ENCODE results near the gene STOML3.
"Not testable (repeated sequence)": the region's sequence is repeated elsewhere in the genome, so short reads cannot be mapped to it uniquely, and the experiment has no call there.

Gene STOML3

DNA sequence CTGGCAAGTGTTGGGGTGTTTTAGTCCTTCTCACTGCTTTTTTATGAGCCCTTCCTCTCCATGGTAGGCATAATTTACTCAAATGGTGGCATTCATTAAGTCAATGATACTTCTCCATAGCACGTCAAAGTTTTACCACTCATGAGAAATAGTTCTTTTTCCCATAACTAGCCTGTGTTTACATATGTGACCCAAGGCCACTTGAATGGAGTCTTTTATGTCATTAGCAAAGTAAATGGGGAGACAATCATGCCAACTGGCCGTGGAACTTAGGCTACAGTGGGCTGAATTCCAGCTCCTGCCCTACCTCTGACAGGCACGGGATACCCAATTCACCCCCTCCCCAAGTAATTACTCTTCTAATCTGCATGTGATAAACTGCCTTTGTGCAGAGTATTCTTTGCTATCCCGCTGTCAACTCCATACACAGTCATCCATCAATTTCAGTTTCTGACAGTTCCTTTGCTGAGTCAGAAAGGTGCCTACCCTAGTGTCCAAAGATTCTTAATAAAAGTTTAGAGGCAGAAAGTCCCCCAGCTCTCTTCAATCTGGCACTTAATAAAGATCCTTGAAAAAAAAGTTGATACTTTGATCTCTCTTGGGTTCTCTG is 30.3 kb upstream of the STOML3 start:
- no peak for DNase-seq (ENCODE audit: low spot score)
- Mint-ChIP-seq H3K36me3 (ENCODE audit: low read depth) (peaks cover 58% of the 10 kb centered on the region), H3K27ac (no peak overlapping the region), H3K9me3 (no peaks in the 10 kb centered on the region), H3K27me3 (ENCODE audit: low read depth) (no peaks in the 10 kb centered on the region), H3K4me1 (ENCODE audit: low read depth) (peaks cover 16% of the 10 kb centered on the region), H3K4me3 (no peak overlapping the region)

DNA sequence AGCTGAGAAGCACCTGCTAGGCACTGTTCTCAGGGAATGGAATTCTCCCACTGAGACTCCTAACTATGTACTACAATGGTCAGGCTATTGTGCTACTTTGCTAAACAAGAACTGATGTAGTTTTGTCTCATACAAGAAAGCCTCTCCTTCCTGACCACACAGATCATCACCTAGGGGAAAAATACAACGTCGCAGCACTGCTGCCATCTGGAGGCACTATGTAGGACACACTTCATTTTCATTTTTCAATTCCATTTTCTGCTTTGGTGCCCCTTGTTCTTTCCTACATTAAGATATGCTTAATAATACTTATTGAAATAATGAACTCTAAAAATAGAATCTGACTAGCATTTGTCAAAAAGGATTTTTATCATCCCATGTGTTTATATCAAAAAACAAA is 26.2 kb upstream of the STOML3 start:
- Mint-ChIP-seq H3K27me3 (ENCODE audit: low read depth) (no peaks in the 10 kb centered on the region), H3K4me3 (no peak overlapping the region), H3K4me1 (ENCODE audit: low read depth) (peaks cover 16% of the 10 kb centered on the region), H3K9me3 (no peaks in the 10 kb centered on the region), H3K36me3 (ENCODE audit: low read depth) (peaks cover 62% of the 10 kb centered on the region), H3K27ac (no peak overlapping the region)
- DNase-seq (ENCODE audit: low spot score) = no peak

DNA sequence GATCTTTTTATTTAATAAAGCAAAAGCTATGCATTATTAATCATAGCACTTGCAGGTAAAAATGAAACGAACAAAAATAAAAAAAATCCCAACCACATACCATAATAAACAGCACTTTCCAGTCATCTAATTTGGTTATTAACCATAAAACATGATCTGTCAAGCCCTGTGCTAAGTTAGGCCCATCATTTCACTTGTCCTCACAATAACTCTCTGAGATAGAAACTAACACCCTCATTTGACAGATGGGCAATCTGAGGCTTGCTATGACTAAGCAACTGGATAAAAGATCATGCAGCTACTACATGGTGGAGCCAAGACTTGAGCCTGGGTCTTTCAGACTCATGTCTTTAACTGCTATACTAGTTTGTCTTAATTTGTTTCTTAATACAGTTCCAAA is 25.5 kb upstream of the STOML3 start:
- no peak for DNase-seq (ENCODE audit: low spot score)
- Mint-ChIP-seq H3K36me3 (ENCODE audit: low read depth) (peaks cover 63% of the 10 kb centered on the region), H3K4me3 (no peak overlapping the region), H3K4me1 (ENCODE audit: low read depth) (peaks cover 16% of the 10 kb centered on the region), H3K27me3 (ENCODE audit: low read depth) (no peaks in the 10 kb centered on the region), H3K27ac (no peak overlapping the region), H3K9me3 (no peaks in the 10 kb centered on the region)

DNA sequence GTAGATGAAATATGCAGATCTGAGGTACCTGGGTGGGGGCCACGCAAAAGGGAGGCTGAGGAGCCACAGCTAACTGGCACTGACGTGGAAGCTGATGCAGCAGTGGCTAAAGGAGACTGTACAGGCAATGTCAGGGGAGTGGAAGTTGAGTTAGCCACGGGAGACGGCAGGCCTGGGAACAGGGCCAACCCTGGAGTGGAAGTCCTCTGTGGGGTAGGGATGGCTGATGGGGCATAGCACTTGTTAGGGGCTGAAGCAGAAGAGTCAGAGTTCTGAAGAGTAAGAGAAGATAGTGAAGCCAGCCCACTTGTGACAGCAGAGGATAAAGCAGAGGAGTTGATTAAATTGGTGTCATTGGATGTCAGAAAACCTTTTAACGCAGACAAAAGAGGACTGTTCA is 22.8 kb upstream of the STOML3 start:
- no peak overlapping the region for H3K4me3 Mint-ChIP-seq
- no peaks in the 10 kb centered on the region for H3K27me3 Mint-ChIP-seq (ENCODE audit: low read depth)
- no peak overlapping the region for H3K27ac Mint-ChIP-seq
- peaks cover 66% of the 10 kb centered on the region for H3K36me3 Mint-ChIP-seq (ENCODE audit: low read depth)
- H3K4me1 Mint-ChIP-seq (ENCODE audit: low read depth) = peaks cover 9% of the 10 kb centered on the region
- no peaks in the 10 kb centered on the region for H3K9me3 Mint-ChIP-seq
- DNase-seq (ENCODE audit: low spot score) = no peak

DNA sequence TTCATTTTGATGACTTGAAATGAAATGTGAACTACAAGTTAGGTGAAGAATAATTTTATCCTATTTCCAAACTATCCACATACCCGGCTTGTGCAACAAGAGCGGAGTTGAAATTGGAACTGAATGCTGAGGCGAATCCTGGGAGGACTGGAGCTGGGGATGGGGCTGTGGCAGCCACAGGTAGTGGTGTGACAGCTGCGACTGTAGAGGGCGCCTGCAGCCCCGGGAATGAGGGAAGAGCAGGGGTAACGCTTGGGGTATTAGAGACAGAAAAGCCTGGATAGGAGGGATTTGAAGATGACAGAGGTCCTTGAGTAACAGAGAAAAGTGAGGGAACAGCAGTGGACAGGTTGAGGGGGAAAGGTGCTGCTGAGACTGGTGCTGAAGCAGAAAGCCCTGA is 22.0 kb upstream of the STOML3 start:
- no peak overlapping the region for H3K4me3 Mint-ChIP-seq
- peaks cover 4% of the 10 kb centered on the region for H3K4me1 Mint-ChIP-seq (ENCODE audit: low read depth)
- H3K9me3 Mint-ChIP-seq = no peaks in the 10 kb centered on the region
- no peak for DNase-seq (ENCODE audit: low spot score)
- no peaks in the 10 kb centered on the region for H3K27me3 Mint-ChIP-seq (ENCODE audit: low read depth)
- no peak overlapping the region for H3K27ac Mint-ChIP-seq
- H3K36me3 Mint-ChIP-seq (ENCODE audit: low read depth) = peaks cover 62% of the 10 kb centered on the region

DNA sequence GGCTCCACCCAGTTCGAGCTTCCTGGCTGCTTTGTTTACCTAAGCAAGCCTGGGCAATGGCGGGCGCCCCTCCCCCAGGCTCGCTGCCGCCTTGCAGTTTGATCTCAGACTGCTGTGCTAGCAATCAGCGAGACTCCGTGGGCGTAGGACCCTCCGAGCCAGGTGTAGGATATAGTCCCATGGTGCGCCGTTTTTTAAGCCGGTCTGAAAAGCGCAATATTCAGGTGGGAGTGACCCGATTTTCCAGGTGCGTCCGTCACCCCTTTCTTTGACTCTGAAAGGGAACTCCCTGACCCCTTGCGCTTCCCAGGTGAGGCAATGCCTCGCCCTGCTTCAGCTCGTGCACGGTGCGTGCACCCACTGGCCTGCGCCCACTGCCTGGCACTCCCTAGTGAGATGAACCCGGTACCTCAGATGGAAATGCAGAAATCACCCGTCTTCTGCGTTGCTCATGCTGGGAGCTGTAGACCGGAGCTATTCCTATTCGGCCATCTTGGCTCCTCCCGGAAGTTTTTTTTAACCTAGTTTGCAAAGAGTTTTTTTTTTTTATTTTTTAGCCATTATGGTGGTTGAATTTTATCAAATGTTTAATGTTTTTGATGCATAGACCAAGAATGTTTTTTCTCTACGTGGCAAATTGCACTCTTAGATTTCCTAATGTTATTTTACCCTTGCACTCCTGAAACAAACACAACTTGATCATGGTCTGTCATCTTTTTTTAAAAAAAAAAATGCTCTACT is 15.9 kb upstream of the STOML3 start:
- not testable (repeated sequence) for DNase-seq (ENCODE audit: low spot score); H3K27me3 Mint-ChIP-seq (ENCODE audit: low read depth); H3K27ac Mint-ChIP-seq; H3K4me3 Mint-ChIP-seq; H3K9me3 Mint-ChIP-seq; H3K4me1 Mint-ChIP-seq (ENCODE audit: low read depth)
- peaks cover 24% of the 10 kb centered on the region for H3K36me3 Mint-ChIP-seq (ENCODE audit: low read depth)

DNA sequence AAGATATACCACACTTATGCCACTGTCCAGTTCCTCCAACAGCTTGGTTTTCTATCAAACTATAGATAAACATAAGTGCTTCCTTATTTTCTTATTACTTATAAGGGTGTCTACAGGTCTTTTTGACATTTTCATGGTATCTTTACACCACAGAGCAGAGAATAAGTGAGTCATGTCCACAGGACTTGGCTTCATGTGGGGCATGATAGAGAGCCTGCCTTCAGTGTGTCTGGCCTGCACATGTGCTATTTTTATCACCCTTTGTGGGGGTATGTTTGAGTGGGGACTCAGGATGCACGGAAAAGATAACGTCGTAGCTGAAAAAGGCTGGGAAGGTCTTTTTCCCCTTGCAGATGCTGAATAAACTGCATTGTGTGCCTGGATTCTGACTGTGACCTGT is 8.1 kb upstream of the STOML3 start:
- H3K4me3 Mint-ChIP-seq = no peak overlapping the region
- no peaks in the 10 kb centered on the region for H3K9me3 Mint-ChIP-seq
- H3K4me1 Mint-ChIP-seq (ENCODE audit: low read depth) = no peaks in the 10 kb centered on the region
- H3K27ac Mint-ChIP-seq = no peak overlapping the region
- DNase-seq (ENCODE audit: low spot score) = no peak
- H3K36me3 Mint-ChIP-seq (ENCODE audit: low read depth) = no peaks in the 10 kb centered on the region
- H3K27me3 Mint-ChIP-seq (ENCODE audit: low read depth) = no peaks in the 10 kb centered on the region

DNA sequence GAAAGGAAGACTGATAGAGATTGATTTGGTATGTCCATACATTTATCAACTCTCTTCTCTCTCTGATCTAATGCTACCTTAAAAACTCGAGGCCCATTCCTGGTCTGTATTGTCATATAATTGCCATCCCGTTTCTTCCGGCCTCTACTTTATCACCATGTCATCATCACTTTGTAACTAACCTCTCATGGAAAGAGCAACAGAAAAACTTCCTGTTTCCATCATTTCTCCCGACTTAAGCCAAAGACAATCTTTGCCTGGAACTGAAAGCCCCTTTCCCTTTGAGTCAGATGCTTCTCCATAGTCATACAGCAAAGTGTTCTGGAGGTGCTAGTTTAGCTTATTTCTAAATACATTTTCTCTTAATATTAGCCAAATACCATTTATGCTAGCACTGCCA is 2.8 kb upstream of the STOML3 start:
- Mint-ChIP-seq H3K36me3 (ENCODE audit: low read depth) (no peaks in the 10 kb centered on the region), H3K9me3 (no peaks in the 10 kb centered on the region), H3K27me3 (ENCODE audit: low read depth) (peaks cover 3% of the 10 kb centered on the region), H3K27ac (no peak overlapping the region), H3K4me1 (ENCODE audit: low read depth) (no peaks in the 10 kb centered on the region), H3K4me3 (no peak overlapping the region)
- DNase-seq (ENCODE audit: low spot score) = no peak

DNA sequence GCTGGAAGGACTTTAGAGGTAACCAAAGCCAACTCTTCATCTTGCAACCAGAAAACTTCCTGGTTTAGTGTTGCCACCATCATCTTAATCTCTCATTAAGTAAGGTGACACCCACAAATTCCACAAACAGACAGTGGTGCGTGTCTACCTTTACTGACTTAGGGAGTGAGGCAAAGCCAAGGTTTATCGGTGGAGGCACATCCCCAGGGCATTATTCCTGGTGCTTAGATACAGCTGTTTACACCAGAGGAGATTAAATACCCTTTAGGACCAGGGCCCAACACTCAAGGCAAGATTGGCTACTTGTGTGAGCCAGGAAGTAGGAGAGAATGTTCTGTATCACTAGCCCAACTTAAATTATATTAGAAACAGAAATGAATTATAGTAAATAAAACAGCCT is 9.5 kb downstream of the STOML3 start:
- Mint-ChIP-seq H3K9me3 (no peaks in the 10 kb centered on the region), H3K27me3 (ENCODE audit: low read depth) (no peaks in the 10 kb centered on the region), H3K4me1 (ENCODE audit: low read depth) (no peaks in the 10 kb centered on the region), H3K27ac (no peak overlapping the region), H3K4me3 (no peak overlapping the region), H3K36me3 (ENCODE audit: low read depth) (no peaks in the 10 kb centered on the region)
- DNase-seq (ENCODE audit: low spot score) = no peak

DNA sequence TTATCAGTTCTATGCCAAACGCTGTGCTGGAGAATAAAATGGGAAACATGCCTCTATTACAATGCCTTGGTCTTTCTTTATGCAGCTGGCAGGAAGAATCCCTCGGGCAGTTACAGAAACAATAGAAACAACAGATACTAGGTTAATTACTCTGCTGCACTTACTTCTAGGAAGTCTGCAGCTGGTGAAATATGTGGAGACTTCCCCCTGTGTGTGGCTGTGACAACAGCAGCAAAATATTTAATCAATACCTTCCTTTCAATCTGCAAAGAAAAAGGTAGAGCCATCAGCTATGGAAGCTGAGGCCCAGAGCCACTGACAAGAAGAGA is 9.9 kb downstream of the STOML3 start:
- Mint-ChIP-seq H3K36me3 (ENCODE audit: low read depth) (no peaks in the 10 kb centered on the region), H3K27me3 (ENCODE audit: low read depth) (no peaks in the 10 kb centered on the region)

DNA sequence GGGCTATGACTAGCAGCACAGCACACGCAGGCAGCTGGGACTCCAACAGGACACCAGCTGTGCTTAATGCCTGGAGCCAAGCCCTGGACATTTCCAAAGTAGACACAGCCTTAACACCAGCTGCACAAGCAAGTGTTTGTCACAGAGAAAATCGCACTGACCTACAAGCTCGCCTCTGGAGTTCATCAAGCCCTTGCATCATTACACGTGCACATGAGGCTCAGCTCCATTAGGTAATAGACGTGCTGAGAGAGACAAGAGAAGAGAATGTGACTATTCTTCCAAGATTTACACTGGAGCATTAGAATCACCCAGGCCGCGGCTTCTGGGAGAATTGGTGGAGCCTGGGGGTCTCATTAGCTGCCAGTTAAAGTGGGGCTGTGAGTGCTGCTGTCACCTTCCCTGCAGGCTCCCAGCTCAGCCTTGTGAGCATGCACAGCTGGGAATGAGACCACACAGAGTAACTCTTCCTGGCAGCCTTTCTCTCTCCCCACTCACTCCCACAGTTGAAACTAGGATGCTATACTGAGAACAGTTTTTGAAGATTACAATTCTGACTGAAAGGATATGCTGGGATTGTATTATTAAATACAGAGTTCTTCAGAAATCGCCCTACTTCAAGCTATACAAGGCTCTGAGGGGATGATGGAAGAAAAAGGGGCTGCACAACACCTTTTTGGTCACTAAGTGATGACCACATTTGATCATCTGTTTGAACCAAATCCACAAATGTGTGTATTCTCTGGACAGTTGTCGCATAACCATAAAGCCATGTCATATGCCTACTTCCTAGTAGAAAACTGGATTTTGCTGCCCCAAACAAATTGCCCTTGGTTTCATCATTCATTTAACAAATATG is 10.5 kb downstream of the STOML3 start:
- no peaks in the 10 kb centered on the region for H3K27me3 Mint-ChIP-seq (ENCODE audit: low read depth)
- DNase-seq (ENCODE audit: low spot score) = no peak
- no peaks in the 10 kb centered on the region for H3K4me1 Mint-ChIP-seq (ENCODE audit: low read depth)
- no peaks in the 10 kb centered on the region for H3K36me3 Mint-ChIP-seq (ENCODE audit: low read depth)
- no peaks in the 10 kb centered on the region for H3K9me3 Mint-ChIP-seq
- no peak overlapping the region for H3K4me3 Mint-ChIP-seq
- H3K27ac Mint-ChIP-seq = no peak overlapping the region

More for the DNA sequence above, 9.9 kb downstream of the STOML3 start:
- no peaks in the 10 kb centered on the region for H3K4me1 Mint-ChIP-seq (ENCODE audit: low read depth)
- H3K27ac Mint-ChIP-seq = no peak overlapping the region
- DNase-seq (ENCODE audit: low spot score) = no peak
- H3K9me3 Mint-ChIP-seq = no peaks in the 10 kb centered on the region
- H3K4me3 Mint-ChIP-seq = no peak overlapping the region

DNA sequence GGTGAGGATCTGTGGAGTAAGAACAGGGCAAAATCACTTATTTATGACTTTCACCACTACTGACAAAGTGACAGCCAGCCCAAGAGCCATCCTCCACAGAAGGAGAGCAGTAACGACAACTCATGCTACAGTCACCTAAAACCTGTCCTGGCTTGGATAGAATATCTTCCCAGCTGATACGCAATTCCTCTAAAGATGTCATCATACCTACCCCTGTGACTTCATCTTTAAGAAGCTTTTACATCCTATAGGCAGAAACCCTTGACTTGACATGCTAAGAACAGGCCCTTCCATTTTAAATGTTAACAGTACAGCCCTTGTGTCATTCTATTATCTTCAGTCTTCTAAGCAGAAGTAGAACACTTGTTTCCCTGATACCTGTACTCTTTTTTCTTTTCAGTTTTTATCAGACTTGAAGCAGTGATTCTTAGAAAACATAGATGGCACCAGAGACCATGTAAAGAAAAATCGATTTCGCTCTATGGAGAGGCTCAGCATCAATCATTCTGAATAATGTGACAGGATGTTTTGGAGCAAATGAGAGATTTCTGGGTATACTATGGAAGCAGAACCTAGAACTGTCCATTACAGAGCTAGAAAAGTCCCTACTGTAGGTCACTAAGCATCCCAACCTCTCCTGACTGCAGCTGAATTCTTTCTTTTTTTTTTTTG is 20.1 kb downstream of the STOML3 start:
- H3K27ac Mint-ChIP-seq = no peak overlapping the region
- H3K9me3 Mint-ChIP-seq = no peaks in the 10 kb centered on the region
- DNase-seq (ENCODE audit: low spot score) = no peak
- no peaks in the 10 kb centered on the region for H3K4me1 Mint-ChIP-seq (ENCODE audit: low read depth)
- H3K27me3 Mint-ChIP-seq (ENCODE audit: low read depth) = no peaks in the 10 kb centered on the region
- no peaks in the 10 kb centered on the region for H3K36me3 Mint-ChIP-seq (ENCODE audit: low read depth)
- no peak overlapping the region for H3K4me3 Mint-ChIP-seq

DNA sequence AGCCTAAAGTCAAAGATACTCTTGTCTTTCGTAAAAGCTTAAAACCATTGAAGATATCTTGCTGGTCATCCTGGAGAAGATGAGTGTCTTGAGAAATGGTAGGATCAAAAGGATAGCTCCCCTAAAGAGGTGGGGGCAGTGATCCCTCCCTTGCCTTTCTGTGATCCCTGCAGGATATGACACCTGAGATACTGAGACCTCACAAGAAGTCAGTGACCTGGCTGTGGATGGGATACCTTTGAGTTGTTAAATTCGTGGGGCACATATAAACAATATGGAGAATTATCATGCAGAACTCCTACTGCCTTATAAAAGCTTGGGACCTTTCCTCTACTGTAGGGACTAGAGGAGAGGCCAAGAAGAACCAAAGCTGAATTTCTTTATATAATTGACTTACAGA is 21.4 kb downstream of the STOML3 start:
- H3K4me1 Mint-ChIP-seq (ENCODE audit: low read depth) = no peaks in the 10 kb centered on the region
- H3K4me3 Mint-ChIP-seq = no peak overlapping the region
- no peaks in the 10 kb centered on the region for H3K36me3 Mint-ChIP-seq (ENCODE audit: low read depth)
- H3K9me3 Mint-ChIP-seq = no peaks in the 10 kb centered on the region
- no peaks in the 10 kb centered on the region for H3K27me3 Mint-ChIP-seq (ENCODE audit: low read depth)
- DNase-seq (ENCODE audit: low spot score) = no peak
- no peak overlapping the region for H3K27ac Mint-ChIP-seq

DNA sequence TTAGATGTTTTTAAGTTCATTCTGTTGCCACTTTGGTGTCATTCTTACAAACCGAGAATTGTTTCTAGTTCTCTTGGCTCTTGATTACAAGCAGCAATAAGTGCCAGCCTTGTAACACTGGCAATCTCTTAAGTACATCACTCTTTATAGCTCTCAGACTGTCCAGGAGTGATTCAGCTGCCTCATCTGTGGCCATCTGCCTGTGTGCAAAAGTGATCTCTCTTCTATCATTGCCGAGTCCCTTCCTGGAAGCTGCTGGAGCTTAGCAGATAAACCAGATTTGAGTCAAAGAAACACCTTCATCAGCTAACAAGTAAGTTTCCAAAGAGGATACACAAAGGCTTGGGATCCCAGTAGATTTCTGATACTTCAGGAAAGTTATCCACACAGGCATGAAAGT is 23.2 kb downstream of the STOML3 start:
- H3K9me3 Mint-ChIP-seq = no peaks in the 10 kb centered on the region
- no peak overlapping the region for H3K4me3 Mint-ChIP-seq
- no peaks in the 10 kb centered on the region for H3K4me1 Mint-ChIP-seq (ENCODE audit: low read depth)

More for the DNA sequence above, 23.2 kb downstream of the STOML3 start:
- Mint-ChIP-seq H3K36me3 (ENCODE audit: low read depth) (no peaks in the 10 kb centered on the region), H3K27ac (no peak overlapping the region), H3K27me3 (ENCODE audit: low read depth) (no peaks in the 10 kb centered on the region)
- no peak for DNase-seq (ENCODE audit: low spot score)
